Neural cell (in vitro differentiated cells): ENCODE measurements around the gene MCOLN3.

Experiments used
- CTCF ChIP-seq: fragments of 450-650 bp; IDR thresholded peaks from 2 replicates; pipeline ENCODE4 v1.5.1; 2014; ENCODE audit warnings: antibody characterized with exemption, mild to moderate bottlenecking, moderate library complexity; ENCODE audit not compliant: poor library complexity, severe bottlenecking
- EZH2 ChIP-seq: fragments of 200-600, 300-800 bp; shearing (Covaris generic), sonication (generic); IDR thresholded peaks from 2 replicates; pipeline ENCODE4 v1.6.1; 2014; ENCODE audit warnings: antibody characterized with exemption, low read length, borderline replicate concordance, mild to moderate bottlenecking; ENCODE audit not compliant: insufficient read depth, poor library complexity, severe bottlenecking
- MXI1 ChIP-seq: fragments of 450-650 bp; conservative IDR thresholded peaks from 2 replicates; pipeline ENCODE4 v1.6.1; 2014; ENCODE audit warnings: antibody characterized with exemption, mild to moderate bottlenecking; ENCODE audit not compliant: poor library complexity, severe bottlenecking
- RAD21 ChIP-seq: fragments of 450-650 bp; conservative IDR thresholded peaks from 2 replicates; pipeline ENCODE4 v1.6.1; 2014; ENCODE audit warnings: antibody characterized with exemption, mild to moderate bottlenecking, moderate library complexity
- REST ChIP-seq: IDR thresholded peaks from 2 replicates; pipeline ENCODE4 v1.6.1; 2012; ENCODE audit warnings: borderline replicate concordance
- SMC3 ChIP-seq: fragments of 450-650 bp; conservative IDR thresholded peaks from 2 replicates; pipeline ENCODE4 v1.6.1; 2014; ENCODE audit warnings: antibody characterized with exemption, mild to moderate bottlenecking, moderate library complexity; ENCODE audit not compliant: poor library complexity

GRCh38 chr1:85054664-85055063, 6.4 kb upstream of the MCOLN3 start:
- TF ChIP-seq CTCF (no peak), SMC3 (no peak), REST (no peak), EZH2 (no peak), RAD21 (no peak), MXI1 (no peak)
